Body of pancreas (tissue), 4 donors: ENCODE results near the gene TMEM141. TPM values are rescaled to one million over a fixed set of nuclear protein-coding genes. Genes with fewer than 3 reads are reported as not detected.
A peak's percentile ranks its signal among the peaks of the same experiment; 100 is the strongest.
"Not testable (repeated sequence)": the region's sequence is repeated elsewhere in the genome, so short reads cannot be mapped to it uniquely, and the experiment has no call there.

Experiments
- ATAC-seq: fragments of 150-250 bp; one replicate; pipeline ENCODE4 v1.9.1; 2016
- DNase-seq, 4 donors: peaks; one replicate each; pipeline ENCODE4 v3.0.0-alpha.2; 2019
- H3K27ac ChIP-seq, 4 donors: fragments of 200-600 bp; sonication (generic); 1 replicate in 3 of 4; 2 replicates in 1 of 4; pipeline versions ENCODE4 v1.5.1 to v1.6.1; 2016 to 2019; ENCODE audit warnings: mild to moderate bottlenecking in 1 of 4, mixed read lengths in 1 of 4, moderate library complexity in 1 of 4
- H3K27me3 ChIP-seq, 2 donors: fragments of 200-600 bp; sonication (generic); one replicate each; pipeline ENCODE4 v1.6.0; 2016; ENCODE audit warnings: mild to moderate bottlenecking in 1 of 2
- H3K36me3 ChIP-seq, 2 donors: fragments of 200-600 bp; sonication (generic); replicated peaks in 1 of 2; 2 replicates each; pipeline ENCODE4 v1.5.1; 2016; ENCODE audit warnings: low read depth in 2 of 2; ENCODE audit not compliant: insufficient read depth in 1 of 2
- H3K4me1 ChIP-seq: fragments of 200-600 bp; sonication (generic); one replicate; pipeline ENCODE4 v1.6.0; 2016
- H3K4me3 ChIP-seq, 2 donors: fragments of 200-600 bp; sonication (generic); 1 replicate in 1 of 2; 2 replicates in 1 of 2; pipeline ENCODE4 v1.5.1; 2016 to 2019
- H3K9me3 ChIP-seq, 3 donors: fragments of 200-600 bp; sonication (generic); 1 replicate in 2 of 3; 2 replicates in 1 of 3; pipeline ENCODE4 v1.5.1; 2016
- CTCF ChIP-seq, 7 experiments: fragments of 450-650 bp in 4 of 7; fragments of 200-600 bp in 3 of 7; sonication (generic) in 3 of 7; IDR thresholded peaks; one replicate each; pipeline ENCODE4 v1.5.1; 2016 to 2019; ENCODE audit warnings: antibody characterized with exemption in 7 of 7
- POLR2A ChIP-seq, 3 donors: fragments of 450-650 bp; IDR thresholded peaks; one replicate each; pipeline ENCODE4 v1.6.1; 2016; ENCODE audit warnings: antibody characterized with exemption in 3 of 3, mild to moderate bottlenecking in 2 of 3
- WGBS, 2 donors: methylation state at CpG; one replicate each; pipeline ENCODE4 v1.1.5; 2017; 5-methylcytosine and 5-hydroxymethylcytosine counted together
- intact Hi-C: fragments of 100-400 bp; cut with DNase I; formaldehyde crosslinking; loops from one replicate; pipeline ENCODE4 v1.15.1; 2023
- total RNA-seq, 2 donors: library from RNA; depleted of rRNA; stranded (reverse); fragments of >200 nt; gene quantifications; one replicate each; pipeline ENCODE4 v1.1.0, GENCODE V29; 2016

Gene TMEM141
- total RNA-seq, 2 donors from 2014 or later = 45.1 to 52.1 TPM

- 82 to 95% methylated on average over 4 to 12 of the region's 20 CpGs for WGBS, 2 donors
- H3K9me3 ChIP-seq = peaks cover 0 to 6% (median 0%) of the 10 kb centered on the region in 3 donors
- no peaks in the 10 kb centered on the region for H3K36me3 ChIP-seq
- no peak overlapping the region for H3K4me3 ChIP-seq
- DNase-seq (no peak), ATAC-seq (no peak)
- H3K4me1 ChIP-seq = no peaks in the 10 kb centered on the region
- no peak overlapping the region for H3K27ac ChIP-seq
- intact Hi-C loops = no loop called here
- TF ChIP-seq POLR2A (IDR thresholded peaks at IDR 0.05) = no peak
- H3K27me3 ChIP-seq = no peaks in the 10 kb centered on the region
These were observed 33.4 kb upstream of the TMEM141 start for GRCh38 chr9:136757751-136758140.

- 65% methylated on average over 7 of the region's 9 CpGs; no CpG with 5 or more reads in 1 of the 2 donors for WGBS, 2 donors
- Histone ChIP-seq H3K9me3 (peaks cover 0 to 6% (median 0%) of the 10 kb centered on the region in 3 donors), H3K4me1 (no peaks in the 10 kb centered on the region), H3K27ac (no peak overlapping the region), H3K4me3 (no peak overlapping the region), H3K27me3 (no peaks in the 10 kb centered on the region), H3K36me3 (no peaks in the 10 kb centered on the region)
- intact Hi-C loops = no loop called here
- DNase-seq (no peak), ATAC-seq (no peak)
- TF ChIP-seq CTCF (IDR thresholded peaks at IDR 0.05) = no peak
- no peak for TF ChIP-seq POLR2A (IDR thresholded peaks at IDR 0.05)
These were observed 32.1 kb upstream of the TMEM141 start for GRCh38 chr9:136759001-136759400.

DNA sequence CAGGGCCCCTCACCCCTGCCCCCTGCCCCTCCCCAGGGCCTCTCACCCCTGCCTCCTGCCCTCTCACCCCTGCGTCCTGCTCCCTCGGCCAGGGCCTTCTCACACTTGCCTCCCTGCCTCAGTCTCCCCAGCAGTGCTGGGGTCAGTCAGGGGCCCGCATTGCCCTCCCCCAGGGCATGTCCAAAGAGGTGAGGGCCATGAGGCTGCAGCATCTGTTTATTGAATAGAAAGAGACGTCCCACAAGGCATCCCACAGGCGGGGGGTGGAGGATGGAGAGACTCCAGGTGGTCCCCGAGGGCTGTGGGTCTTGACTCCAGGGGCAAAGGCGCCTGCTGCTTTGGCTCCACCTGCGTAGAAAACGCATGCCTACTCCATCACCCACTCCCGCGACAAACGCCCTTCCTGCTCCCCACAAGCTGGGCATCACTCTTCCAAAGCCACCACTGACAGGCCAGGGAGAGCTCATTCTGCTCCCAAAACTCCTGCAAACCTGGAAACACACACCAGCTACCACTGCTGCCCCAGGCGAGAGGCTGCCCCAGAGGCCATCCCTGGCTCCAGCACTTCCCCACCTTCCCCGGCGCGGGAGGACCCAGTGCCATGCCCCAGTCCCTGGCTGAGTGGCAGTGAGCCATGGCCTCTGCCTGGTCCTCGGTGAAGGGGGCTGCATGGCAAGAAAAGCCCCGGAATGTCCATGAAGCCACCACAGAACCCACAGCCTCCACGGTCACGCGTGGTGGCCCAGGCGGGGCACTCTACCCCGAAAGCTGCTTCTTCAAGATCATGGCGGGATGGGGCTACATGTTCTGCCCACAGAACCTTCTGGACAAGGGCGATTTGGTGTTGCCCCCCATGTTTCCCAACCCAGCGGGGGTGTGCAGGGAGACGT, 31.5 kb upstream of the TMEM141 start:
- intact Hi-C loops = no loop called here
- Histone ChIP-seq H3K27me3 (no peaks in the 10 kb centered on the region), H3K4me1 (no peaks in the 10 kb centered on the region), H3K36me3 (no peaks in the 10 kb centered on the region), H3K4me3 (no peak overlapping the region), H3K9me3 (peaks cover 0 to 6% (median 0%) of the 10 kb centered on the region in 3 donors), H3K27ac (no peak overlapping the region)
- TF ChIP-seq CTCF (IDR thresholded peaks at IDR 0.05) = no peak
- TF ChIP-seq POLR2A (IDR thresholded peaks at IDR 0.05) = no peak
- no peak for ATAC-seq
- DNase-seq = no peak
- 73 to 75% methylated on average over 18 to 27 of the region's 27 CpGs for WGBS, 2 donors

DNA sequence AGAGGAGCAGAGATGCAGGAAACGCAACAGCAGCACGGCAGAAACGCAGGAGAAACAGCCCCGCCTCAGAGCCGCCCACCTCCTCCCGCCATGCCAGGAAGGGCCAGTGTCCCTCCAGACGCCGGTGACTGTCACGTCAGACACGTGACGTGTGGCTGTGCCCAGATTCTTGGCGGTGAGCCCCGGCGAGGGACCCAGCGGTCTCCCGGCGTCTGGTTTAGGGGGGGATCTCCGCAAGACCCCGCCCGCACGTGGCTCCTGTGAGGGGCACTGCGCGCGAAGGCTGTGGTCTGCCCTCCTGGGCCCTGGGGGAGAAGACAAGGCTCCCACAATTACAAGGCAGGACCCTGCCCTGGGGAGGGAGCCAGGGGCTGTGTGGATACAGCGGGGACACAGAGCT, 30.7 kb upstream of the TMEM141 start:
- H3K36me3 ChIP-seq = no peaks in the 10 kb centered on the region
- H3K27me3 ChIP-seq = no peaks in the 10 kb centered on the region
- no peak overlapping the region for H3K27ac ChIP-seq
- ATAC-seq (no peak), DNase-seq (no peak)
- H3K4me1 ChIP-seq = no peaks in the 10 kb centered on the region
- H3K4me3 ChIP-seq = no peak overlapping the region
- H3K9me3 ChIP-seq = peaks cover 0 to 6% (median 0%) of the 10 kb centered on the region in 3 donors
- intact Hi-C loops = no loop called here
- WGBS, 2 donors = 61 to 85% methylated on average over 8 to 22 of the region's 25 CpGs
- TF ChIP-seq POLR2A (IDR thresholded peaks at IDR 0.05) = no peak
- no peak for TF ChIP-seq CTCF (IDR thresholded peaks at IDR 0.05)

- ATAC-seq = peak; percentile 49
- H3K27me3 ChIP-seq, H3K4me3 ChIP-seq, H3K36me3 ChIP-seq, intact Hi-C loops, H3K4me1 ChIP-seq, H3K9me3 ChIP-seq, H3K27ac ChIP-seq: not testable (repeated sequence)
- 32 to 43% methylated on average over 14 to 22 of the region's 22 CpGs for WGBS, 2 donors
- peak; percentile 16 to 42 (median 28) for TF ChIP-seq CTCF (IDR thresholded peaks at IDR 0.05)
- DNase-seq = peak; percentile 47 to 69 (median 62)
These were observed 30.2 kb upstream of the TMEM141 start for GRCh38 chr9:136760834-136761544.
